GM03348 (cell line): ENCODE measurements around the gene PIWIL4.

Experiments
- DNase-seq: peaks from one replicate; pipeline ENCODE4 v3.0.0; 2012; ENCODE audit warnings: low spot score

PIWIL4 gene

GRCh38 chr11:94567181-94567670 is at the start of gene PIWIL4:
TSS of gene PIWIL4 (plus strand) at chr11:94567368. CDS start at chr11:94567519, 151 bp downstream.
- DNase-seq: no peak

- no peak for DNase-seq
Measured at GRCh38 chr11:94518300-94518699, 48.9 kb upstream of the PIWIL4 start.

- peak; percentile 40 for DNase-seq
Measured at GRCh38 chr11:94519478-94520084, 47.6 kb upstream of the PIWIL4 start.

GRCh38 chr11:94521684-94522083 is 45.5 kb upstream of the PIWIL4 start:
- peak; percentile 44 for DNase-seq

- DNase-seq: no peak
Measured at GRCh38 chr11:94524341-94524740, 42.8 kb upstream of the PIWIL4 start.

- peak; percentile 58 for DNase-seq
Measured at GRCh38 chr11:94525546-94526324, 41.4 kb upstream of the PIWIL4 start.

- DNase-seq: no peak
Measured at GRCh38 chr11:94526645-94527438, 40.3 kb upstream of the PIWIL4 start.

- DNase-seq: no peak
Measured at GRCh38 chr11:94528551-94528950, 38.6 kb upstream of the PIWIL4 start.

- no peak for DNase-seq
Measured at GRCh38 chr11:94532211-94532610, 35.0 kb upstream of the PIWIL4 start.

GRCh38 chr11:94533206-94533605 is 34.0 kb upstream of the PIWIL4 start:
- DNase-seq: no peak

GRCh38 chr11:94533696-94534630 is 33.2 kb upstream of the PIWIL4 start:
- no peak for DNase-seq

GRCh38 chr11:94536386-94536785 is 30.8 kb upstream of the PIWIL4 start:
- DNase-seq: no peak

GRCh38 chr11:94537031-94537600 is 30.1 kb upstream of the PIWIL4 start:
- DNase-seq: peak; percentile 54

- no peak for DNase-seq
Measured at GRCh38 chr11:94539420-94539819, 27.7 kb upstream of the PIWIL4 start.

GRCh38 chr11:94543695-94544645 is 23.2 kb upstream of the PIWIL4 start, which contains the start of gene FUT4:
TSS of gene FUT4 (plus strand) at chr11:94543921. CDS start at chr11:94544134, 213 bp downstream.
- DNase-seq: peak; percentile 91

- peak; percentile 44 for DNase-seq
Measured at GRCh38 chr11:94544646-94545263, 22.4 kb upstream of the PIWIL4 start.

- DNase-seq: peak; percentile 42
Measured at GRCh38 chr11:94545264-94546161, 21.7 kb upstream of the PIWIL4 start.

- DNase-seq: no peak
Measured at GRCh38 chr11:94546162-94546470, 21.1 kb upstream of the PIWIL4 start.
